MM.1S (cell line): Measurements from ENCODE around the gene KCNJ6.

Experiments
- DNase-seq: peaks from one replicate; pipeline ENCODE4 v3.0.0-alpha.2; 2015
- H2AFZ ChIP-seq: fragments of 300-600 bp; sonication (generic); 2 replicates; pipeline ENCODE4 v1.6.0; 2016; ENCODE audit warnings: antibody characterized with exemption, low read length
- H3F3A ChIP-seq: fragments of 300-600 bp; sonication (generic); 2 replicates; pipeline ENCODE4 v1.6.1; 2016; ENCODE audit warnings: mild to moderate bottlenecking, antibody characterized with exemption, low read length, moderate library complexity, mixed read lengths; ENCODE audit not compliant: insufficient read depth
- H3K27ac ChIP-seq: fragments of 300-600 bp; sonication (generic); 2 replicates; pipeline ENCODE4 v1.5.1; 2016; ENCODE audit warnings: mild to moderate bottlenecking, low read length
- H3K27me3 ChIP-seq: fragments of 300-600 bp; sonication (generic); replicated peaks from 2 replicates; pipeline ENCODE4 v1.6.0; 2016; ENCODE audit warnings: low read length; ENCODE audit not compliant: insufficient read depth
- H3K36me3 ChIP-seq: fragments of 300-600 bp; sonication (generic); replicated peaks from 2 replicates; pipeline ENCODE4 v1.6.1; 2016; ENCODE audit warnings: mild to moderate bottlenecking, low read length, mixed read lengths; ENCODE audit not compliant: insufficient read depth
- H3K4me1 ChIP-seq: fragments of 300-600 bp; sonication (generic); 2 replicates; pipeline ENCODE4 v1.6.1; 2016; ENCODE audit warnings: low read length, mixed read lengths
- H3K4me2 ChIP-seq: fragments of 300-600 bp; sonication (generic); 2 replicates; pipeline ENCODE4 v1.6.0; 2016; ENCODE audit warnings: low read depth, low read length
- H3K4me3 ChIP-seq: fragments of 300-600 bp; sonication (generic); 2 replicates; pipeline ENCODE4 v1.5.1; 2016; ENCODE audit warnings: low read length, mixed read lengths
- H3K79me2 ChIP-seq: fragments of 300-600 bp; sonication (generic); 2 replicates; pipeline ENCODE4 v1.6.1; 2016; ENCODE audit warnings: mixed run types, low read length, mixed read lengths
- H3K9ac ChIP-seq: fragments of 300-600 bp; sonication (generic); 2 replicates; pipeline ENCODE4 v1.6.1; 2016; ENCODE audit warnings: low read length, mixed read lengths
- H3K9me2 ChIP-seq: fragments of 300-600 bp; sonication (generic); replicated peaks from 2 replicates; pipeline ENCODE4 v1.6.1; 2016; ENCODE audit warnings: mild to moderate bottlenecking, low read length, mixed read lengths; ENCODE audit not compliant: insufficient read depth
- H3K9me3 ChIP-seq: fragments of 300-600 bp; sonication (generic); replicated peaks from 2 replicates; pipeline ENCODE4 v1.6.1; 2016; ENCODE audit warnings: mild to moderate bottlenecking, low read length, mixed read lengths; ENCODE audit not compliant: insufficient read depth
- H4K20me1 ChIP-seq: fragments of 300-600 bp; sonication (generic); 2 replicates; pipeline ENCODE4 v1.6.1; 2016; ENCODE audit warnings: mild to moderate bottlenecking, low read length, moderate library complexity, mixed read lengths; ENCODE audit not compliant: insufficient read depth
- EZH2 ChIP-seq: fragments of 300-600 bp; sonication (generic); optimal IDR thresholded peaks from 2 replicates; pipeline ENCODE3; 2017; ENCODE audit warnings: low read depth, mild to moderate bottlenecking, antibody characterized with exemption, low read length, mixed read lengths
- EZH2phosphoT487 ChIP-seq: fragments of 300-600 bp; sonication (generic); IDR thresholded peaks from 2 replicates; pipeline ENCODE4 v1.6.1; 2018; ENCODE audit warnings: antibody characterized with exemption, low read length
- TF ChIP-seq, protein P1 (sequence below): fragments of 300-600 bp; sonication (generic); IDR thresholded peaks from 2 replicates; pipeline ENCODE4 v1.5.1; 2016; ENCODE audit warnings: antibody characterized with exemption, low read length, mixed read lengths

KCNJ6 gene

DNA sequence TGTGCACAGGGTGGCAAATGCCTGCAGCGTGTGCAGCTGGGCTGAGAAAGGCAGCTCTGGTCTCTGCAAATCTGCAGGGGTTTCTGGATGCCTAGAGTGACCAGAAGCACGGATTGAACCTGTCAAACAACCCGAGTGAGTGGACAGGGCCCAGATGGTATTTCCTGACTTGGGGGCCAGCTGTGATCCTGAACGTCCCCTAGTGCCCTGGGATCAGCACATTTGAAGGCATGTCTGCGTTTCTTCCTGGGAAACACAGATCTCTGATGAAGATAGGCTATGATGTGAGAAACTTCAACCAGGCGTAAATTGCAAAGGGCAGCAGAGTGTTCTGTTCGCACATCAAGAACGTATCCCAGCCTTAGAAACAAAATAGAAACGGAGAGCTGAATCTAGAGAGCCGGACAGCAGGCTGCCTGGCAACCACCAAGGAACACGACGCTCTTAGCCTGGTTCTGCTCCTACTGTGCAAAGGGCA is 163.1 kb downstream of the KCNJ6 start:
- Histone ChIP-seq H3K79me2 (no peaks in the 10 kb centered on the region), H3K9me2 (no peaks in the 10 kb centered on the region), H2AFZ (no peak overlapping the region), H3K9me3 (no peaks in the 10 kb centered on the region), H3K9ac (no peak overlapping the region), H3K4me1 (no peaks in the 10 kb centered on the region), H3F3A (no peaks in the 10 kb centered on the region), H3K4me3 (no peak overlapping the region), H3K27ac (no peak overlapping the region), H3K36me3 (no peaks in the 10 kb centered on the region), H3K4me2 (no peak overlapping the region), H3K27me3 (no peaks in the 10 kb centered on the region), H4K20me1 (no peaks in the 10 kb centered on the region)
- DNase-seq: no peak
- TF ChIP-seq EZH2phosphoT487 (no peak), EZH2 (no peak)
- TF ChIP-seq, protein P1, sequence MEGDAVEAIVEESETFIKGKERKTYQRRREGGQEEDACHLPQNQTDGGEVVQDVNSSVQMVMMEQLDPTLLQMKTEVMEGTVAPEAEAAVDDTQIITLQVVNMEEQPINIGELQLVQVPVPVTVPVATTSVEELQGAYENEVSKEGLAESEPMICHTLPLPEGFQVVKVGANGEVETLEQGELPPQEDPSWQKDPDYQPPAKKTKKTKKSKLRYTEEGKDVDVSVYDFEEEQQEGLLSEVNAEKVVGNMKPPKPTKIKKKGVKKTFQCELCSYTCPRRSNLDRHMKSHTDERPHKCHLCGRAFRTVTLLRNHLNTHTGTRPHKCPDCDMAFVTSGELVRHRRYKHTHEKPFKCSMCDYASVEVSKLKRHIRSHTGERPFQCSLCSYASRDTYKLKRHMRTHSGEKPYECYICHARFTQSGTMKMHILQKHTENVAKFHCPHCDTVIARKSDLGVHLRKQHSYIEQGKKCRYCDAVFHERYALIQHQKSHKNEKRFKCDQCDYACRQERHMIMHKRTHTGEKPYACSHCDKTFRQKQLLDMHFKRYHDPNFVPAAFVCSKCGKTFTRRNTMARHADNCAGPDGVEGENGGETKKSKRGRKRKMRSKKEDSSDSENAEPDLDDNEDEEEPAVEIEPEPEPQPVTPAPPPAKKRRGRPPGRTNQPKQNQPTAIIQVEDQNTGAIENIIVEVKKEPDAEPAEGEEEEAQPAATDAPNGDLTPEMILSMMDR: no peak

DNA sequence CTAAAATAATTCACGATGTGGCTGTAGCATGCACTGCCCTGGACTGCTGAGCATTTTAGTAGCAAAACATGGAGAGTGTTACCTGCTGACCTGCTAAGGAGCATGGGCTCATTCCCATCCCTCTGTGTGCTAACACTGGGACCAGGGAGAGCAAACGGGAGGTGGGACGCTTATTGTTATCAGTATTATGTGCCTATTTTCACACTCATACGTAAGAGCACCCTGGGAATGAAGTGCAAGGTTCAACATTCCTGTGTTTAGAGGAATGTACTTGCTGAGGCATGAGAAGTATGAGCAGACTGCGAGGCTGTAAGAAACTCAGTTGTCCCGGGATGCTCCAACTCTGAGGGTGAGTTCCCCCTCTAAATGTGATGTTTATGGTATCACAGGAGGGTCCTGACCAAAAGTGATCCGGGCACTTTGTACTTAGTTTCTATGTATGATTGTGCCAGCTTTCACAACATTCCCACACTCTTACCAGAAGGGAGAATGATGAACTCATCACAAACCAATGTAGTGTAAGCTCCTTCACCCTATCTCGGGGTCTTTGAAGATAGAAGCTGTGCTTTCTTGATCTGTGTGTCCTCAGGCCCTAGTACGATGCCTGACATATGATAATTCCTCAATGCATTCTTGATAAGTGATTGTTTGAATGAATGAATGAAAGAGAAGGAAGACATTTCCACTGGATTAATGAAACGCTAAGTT is 164.8 kb downstream of the KCNJ6 start:
- H3K36me3 ChIP-seq: no peaks in the 10 kb centered on the region
- no peak for DNase-seq
- H3K9me2 ChIP-seq: no peaks in the 10 kb centered on the region
- no peaks in the 10 kb centered on the region for H4K20me1 ChIP-seq
- no peaks in the 10 kb centered on the region for H3K79me2 ChIP-seq
- no peak overlapping the region for H3K27ac ChIP-seq
- no peaks in the 10 kb centered on the region for H3F3A ChIP-seq
- no peak for TF ChIP-seq EZH2phosphoT487
- no peak overlapping the region for H3K9ac ChIP-seq
- H3K4me3 ChIP-seq: no peak overlapping the region
- no peaks in the 10 kb centered on the region for H3K27me3 ChIP-seq
- H3K4me2 ChIP-seq: no peak overlapping the region
- H3K4me1 ChIP-seq: no peaks in the 10 kb centered on the region
- H3K9me3 ChIP-seq: no peaks in the 10 kb centered on the region
- no peak overlapping the region for H2AFZ ChIP-seq

DNA sequence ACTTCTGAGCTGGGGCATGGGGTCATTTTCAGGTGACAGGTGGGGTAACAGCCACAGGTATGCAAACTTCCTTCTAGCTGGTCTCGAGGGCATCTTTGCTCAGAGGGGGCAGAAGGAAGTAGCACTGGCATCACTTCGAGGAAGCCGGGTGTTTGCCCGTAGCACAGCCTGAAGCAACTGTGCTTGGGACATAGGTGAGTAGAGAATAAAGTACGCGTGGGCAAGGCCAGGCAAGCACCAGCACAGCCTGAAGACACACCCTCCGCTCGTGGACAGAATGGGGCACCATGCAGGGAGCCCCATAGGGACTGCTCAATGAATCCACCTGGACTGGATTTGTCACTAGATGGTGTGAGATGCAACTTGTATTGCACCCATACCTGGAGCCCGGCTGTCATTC is 167.1 kb downstream of the KCNJ6 start:
- no peak for TF ChIP-seq EZH2
- TF ChIP-seq, protein P1: no peak
- TF ChIP-seq EZH2phosphoT487: no peak
- no peak for DNase-seq
- H3K4me1 ChIP-seq: no peaks in the 10 kb centered on the region
- no peaks in the 10 kb centered on the region for H4K20me1 ChIP-seq
- no peaks in the 10 kb centered on the region for H3F3A ChIP-seq
- no peaks in the 10 kb centered on the region for H3K9me3 ChIP-seq
- H2AFZ ChIP-seq: no peak overlapping the region
- H3K9ac ChIP-seq: no peak overlapping the region
- H3K27me3 ChIP-seq: no peaks in the 10 kb centered on the region
- no peaks in the 10 kb centered on the region for H3K36me3 ChIP-seq
- H3K27ac ChIP-seq: no peak overlapping the region
- no peaks in the 10 kb centered on the region for H3K79me2 ChIP-seq
- H3K4me3 ChIP-seq: no peak overlapping the region
- no peak overlapping the region for H3K4me2 ChIP-seq
- H3K9me2 ChIP-seq: no peaks in the 10 kb centered on the region

DNA sequence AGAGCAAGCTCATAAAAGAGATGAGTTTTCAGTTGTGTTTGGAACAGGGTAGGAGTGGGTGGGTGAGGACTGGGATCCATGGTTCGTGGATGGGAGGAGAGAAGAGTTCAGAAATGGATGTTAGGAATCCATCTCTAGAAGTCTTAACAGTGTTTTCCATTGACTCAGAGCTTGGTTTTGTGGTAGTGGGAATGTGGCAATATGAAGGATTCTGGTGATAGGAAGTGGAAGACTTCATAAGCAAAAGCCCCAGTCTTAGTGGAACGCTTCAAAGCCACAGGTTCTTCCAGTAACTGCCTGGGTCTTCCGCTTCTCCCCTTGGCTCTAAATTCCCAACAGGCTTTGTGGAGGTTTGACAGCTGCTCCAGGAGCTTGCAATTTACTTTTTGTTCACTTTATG is 167.9 kb downstream of the KCNJ6 start:
- Histone ChIP-seq H3K4me1 (no peaks in the 10 kb centered on the region), H3K27ac (no peak overlapping the region), H3K4me2 (no peak overlapping the region), H3K4me3 (no peak overlapping the region), H3K27me3 (no peaks in the 10 kb centered on the region), H3K36me3 (no peaks in the 10 kb centered on the region), H2AFZ (no peak overlapping the region), H3K9me3 (no peaks in the 10 kb centered on the region), H3K9ac (no peak overlapping the region), H4K20me1 (no peaks in the 10 kb centered on the region), H3F3A (no peaks in the 10 kb centered on the region), H3K79me2 (no peaks in the 10 kb centered on the region), H3K9me2 (no peaks in the 10 kb centered on the region)
- no peak for DNase-seq
- TF ChIP-seq, protein P1: no peak
- no peak for TF ChIP-seq EZH2phosphoT487
- TF ChIP-seq EZH2: no peak
